NCI-H345 treated with DMSO at 0.1 percent for 48 hours (cell line): ENCODE data around the gene GALNT2.

Source experiments
- DNase-seq: peaks from one replicate; lab custom pipeline; 2025; ENCODE audit not compliant: unreplicated experiment; lab: John Stamatoyannopoulos, UW

Gene GALNT2

DNA sequence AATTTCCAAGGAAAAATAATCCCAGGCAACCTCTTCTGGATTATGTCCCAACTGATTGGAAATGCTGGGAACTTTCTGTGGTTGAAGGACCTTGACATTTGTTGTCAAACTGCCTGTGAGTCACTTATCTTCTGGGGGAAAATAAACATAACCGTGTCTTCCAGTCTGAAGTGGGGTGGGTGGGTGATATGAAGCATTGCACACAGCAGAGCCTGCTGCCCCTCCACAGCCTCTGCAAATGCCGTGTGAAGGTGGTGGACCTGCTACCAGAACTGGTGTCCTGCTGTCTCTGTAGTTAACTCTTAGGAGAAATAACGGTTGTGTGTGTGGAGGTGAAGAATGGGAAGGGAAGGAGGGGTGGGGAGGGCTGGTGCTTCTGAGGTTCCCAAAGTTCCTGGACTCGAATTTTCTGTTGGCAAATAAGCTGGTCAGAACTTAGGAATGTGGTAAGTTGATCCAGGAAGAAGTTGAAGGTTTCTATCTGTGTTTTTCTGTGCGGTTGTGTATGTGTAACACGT, 23.2 kb downstream of the GALNT2 start:
- DNase-seq, result no peak

DNA sequence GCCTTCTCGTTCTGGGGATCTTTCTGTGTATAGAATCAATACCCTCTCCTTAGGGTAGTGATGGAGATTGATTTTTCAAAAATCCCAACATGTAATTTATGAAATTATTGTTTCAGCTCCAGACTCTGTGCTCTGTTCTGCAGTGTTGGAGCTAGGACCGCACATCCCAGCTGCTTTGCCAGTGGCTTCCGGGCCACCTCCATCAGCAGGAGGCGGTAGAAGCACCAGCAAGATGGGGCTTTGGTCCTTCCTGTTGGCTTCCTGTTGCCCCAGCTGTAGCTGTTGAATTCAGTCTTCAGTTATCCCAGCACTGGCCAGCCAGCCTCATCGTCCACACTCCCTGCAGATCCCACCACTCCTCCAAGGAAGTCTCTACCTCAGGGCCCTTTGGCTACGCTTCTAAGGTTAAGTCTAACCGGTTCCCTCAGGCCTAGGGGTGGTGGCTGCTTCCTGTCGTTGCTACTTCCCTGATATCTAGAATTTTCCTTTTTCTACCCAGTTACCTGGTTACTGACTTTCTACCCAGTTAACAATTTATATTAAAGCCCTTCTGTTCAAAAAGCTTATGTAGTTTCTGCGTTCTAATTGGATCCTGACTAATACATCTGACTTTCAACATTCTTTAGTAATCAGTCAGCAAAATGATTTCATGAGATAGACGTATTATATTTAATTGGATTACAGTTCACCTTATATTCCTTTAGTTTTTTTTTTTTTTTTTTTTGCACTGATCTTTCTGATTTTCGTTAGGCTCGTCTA, 24.6 kb downstream of the GALNT2 start:
- DNase-seq, result no peak

DNA sequence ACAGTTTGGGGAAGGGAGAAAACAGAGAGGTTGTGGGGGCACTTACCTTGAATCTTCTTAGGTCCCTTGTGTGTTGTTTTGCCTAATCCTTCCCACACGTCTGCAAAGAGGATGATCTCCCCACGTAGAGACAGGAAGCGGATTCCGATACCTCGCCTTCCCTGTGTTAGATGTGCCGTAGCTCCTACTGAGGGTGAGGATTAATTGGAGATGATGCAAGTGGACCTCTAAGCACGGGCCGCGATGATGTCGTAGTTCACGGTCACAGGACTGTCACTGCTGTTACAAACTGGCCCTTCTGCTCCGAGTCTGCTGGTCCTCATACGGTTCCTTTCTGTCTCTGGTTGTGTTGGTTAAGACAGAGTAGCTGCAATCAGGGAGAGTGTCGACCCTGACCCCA, 27.7 kb downstream of the GALNT2 start:
- DNase-seq, result no peak

DNA sequence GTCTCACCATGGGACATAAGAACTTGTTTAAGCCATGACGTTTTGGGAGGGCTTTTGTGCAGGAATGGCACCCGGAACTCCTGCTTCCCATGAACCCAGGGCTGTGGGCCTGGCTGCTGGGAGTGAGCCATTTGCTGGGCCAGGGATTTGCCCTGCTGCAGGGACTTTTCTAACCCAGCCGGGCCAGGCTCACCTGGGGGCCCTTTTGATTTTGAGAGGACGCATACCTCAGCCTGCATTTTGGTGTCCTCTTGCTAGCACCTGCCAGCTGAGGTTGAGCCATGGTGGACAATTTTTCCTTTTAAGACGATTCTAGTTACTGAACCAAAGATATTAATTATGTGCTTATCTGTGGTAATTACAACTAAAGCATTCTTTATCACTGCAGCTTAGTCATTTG, 28.9 kb downstream of the GALNT2 start:
- DNase-seq, result no peak

DNA sequence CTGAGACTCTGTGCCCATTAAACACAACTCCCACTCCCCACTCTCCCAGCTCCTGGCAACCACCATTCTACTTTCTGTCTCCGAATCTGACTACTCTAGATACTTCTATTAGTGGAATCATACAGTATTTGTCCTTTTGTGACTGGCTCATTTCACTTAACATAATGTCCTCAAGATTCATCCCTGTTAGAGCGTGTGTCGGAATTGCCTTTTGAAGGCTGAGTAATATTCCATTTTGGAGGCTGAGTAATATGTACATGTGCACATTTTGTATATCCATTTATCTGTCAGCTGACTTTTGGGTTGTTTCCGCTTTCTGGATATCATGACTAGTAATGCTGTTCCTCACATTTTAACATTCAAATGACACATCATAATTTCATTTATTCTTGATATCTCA, 30.3 kb downstream of the GALNT2 start:
- no peak for DNase-seq

DNA sequence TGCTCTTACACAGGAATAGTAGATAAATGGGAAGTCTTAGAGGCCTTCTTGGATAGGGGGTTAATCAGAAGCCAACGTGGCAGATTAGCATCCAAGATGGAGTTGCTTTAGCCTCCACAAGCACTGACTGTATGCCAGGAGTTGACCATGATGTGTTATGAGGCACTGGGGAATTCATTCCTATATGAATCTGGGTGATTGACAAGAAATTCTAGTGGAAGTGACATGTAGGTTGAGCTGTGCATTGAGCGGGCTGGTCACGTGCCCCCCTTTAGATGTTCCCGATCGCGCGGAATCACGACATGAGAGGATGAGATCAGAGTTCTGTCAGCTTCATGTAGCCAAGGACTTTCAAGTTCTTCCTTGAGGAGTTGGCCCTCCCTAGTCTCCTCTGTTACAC, 31.7 kb downstream of the GALNT2 start:
- DNase-seq, result no peak

DNA sequence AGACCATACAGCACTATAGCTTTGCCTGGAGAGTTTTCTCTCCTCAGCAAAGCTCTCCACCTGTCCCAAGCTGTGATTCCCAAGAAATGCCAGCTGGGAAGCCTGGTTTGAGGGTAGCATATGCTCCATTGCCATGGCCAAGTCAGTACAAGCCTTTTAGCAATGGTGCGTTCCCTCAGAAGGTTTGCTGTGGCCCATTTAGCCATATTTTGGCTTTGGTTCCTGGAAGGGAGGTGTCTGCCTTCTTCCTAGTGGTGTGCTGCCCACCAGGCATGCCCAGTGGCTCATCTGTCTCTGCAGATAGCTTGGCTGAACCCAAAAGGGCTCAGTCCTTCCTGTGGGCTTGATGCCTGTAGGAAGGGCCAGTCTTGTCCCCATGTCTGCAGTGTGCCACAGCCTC, 32.4 kb downstream of the GALNT2 start:
- no peak for DNase-seq

DNA sequence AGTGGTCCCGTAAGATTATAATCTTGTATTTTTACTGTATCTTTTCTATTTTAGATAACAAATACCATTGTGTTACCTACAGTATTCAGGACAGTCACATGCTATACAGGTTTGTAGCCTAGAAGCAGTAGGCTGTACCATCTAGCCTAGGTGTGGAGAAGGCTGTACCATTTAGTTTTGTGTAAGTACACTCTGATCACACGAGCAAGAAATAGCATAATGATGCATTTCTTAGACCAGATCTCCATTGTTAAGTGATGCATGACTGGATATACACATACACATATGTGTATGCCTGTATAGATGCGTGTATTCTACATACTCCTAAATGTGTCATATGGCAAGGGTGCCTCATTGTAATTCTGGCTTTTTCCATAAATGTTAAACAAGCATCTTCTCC, 33.9 kb downstream of the GALNT2 start:
- no peak for DNase-seq

DNA sequence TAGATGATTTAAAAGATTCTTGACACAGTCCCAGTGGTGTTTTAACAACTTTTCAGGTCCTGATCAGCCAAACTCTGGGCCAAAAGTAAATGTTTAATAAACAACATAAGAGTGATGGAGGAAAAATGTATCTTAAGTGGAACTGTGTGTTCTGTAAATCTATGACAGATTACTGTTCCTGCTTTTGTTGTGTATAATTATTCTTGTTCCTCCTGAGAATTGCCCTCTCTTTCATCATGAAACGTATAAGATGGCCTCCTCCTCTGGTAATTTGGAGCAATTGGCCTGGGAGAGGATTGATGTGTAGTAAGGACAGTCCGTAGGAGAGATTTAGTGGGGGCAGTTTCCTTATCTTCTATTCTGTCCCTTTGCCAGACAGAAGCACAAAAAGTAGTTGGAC, 34.5 kb downstream of the GALNT2 start:
- DNase-seq, result no peak

DNA sequence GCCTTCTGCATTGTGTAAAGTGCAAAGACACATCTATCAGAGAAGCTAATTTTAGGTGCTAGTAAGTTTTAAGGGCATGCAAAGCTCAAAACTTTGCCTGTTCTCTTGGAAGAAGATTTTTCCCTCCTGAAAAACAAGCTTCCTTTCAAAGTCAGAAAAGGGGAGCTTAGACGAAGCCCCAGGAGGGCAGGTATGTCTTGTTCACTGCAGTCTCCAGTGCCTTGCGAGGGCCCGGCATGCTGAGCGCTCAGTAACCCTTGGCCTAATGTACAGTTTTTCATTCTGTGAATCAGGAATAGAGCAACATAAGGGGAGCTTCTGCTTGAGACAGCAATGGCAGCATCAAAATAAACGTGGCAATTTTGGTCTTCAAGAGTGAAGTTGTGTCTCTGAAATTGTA, 35.0 kb downstream of the GALNT2 start:
- no peak for DNase-seq

DNA sequence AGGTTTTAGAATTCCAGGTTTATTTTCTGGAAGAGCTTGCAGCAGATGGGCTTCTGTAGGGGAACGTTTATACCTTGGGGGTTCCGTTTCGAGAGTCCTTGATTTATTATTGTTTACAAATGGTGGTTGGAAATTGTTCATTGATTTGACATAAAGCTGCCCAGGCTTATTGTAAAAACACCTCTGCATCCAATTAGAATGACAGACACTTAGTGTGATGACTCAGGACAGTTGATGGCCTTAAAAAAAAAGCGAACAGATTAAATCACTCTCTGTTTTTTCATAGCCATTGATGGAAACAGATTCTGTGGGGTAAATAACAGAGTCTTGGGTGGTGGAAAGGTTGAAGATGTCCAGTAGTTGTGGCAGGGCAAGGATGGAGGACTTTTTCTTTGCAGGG, 35.4 kb downstream of the GALNT2 start:
- DNase-seq, result no peak

DNA sequence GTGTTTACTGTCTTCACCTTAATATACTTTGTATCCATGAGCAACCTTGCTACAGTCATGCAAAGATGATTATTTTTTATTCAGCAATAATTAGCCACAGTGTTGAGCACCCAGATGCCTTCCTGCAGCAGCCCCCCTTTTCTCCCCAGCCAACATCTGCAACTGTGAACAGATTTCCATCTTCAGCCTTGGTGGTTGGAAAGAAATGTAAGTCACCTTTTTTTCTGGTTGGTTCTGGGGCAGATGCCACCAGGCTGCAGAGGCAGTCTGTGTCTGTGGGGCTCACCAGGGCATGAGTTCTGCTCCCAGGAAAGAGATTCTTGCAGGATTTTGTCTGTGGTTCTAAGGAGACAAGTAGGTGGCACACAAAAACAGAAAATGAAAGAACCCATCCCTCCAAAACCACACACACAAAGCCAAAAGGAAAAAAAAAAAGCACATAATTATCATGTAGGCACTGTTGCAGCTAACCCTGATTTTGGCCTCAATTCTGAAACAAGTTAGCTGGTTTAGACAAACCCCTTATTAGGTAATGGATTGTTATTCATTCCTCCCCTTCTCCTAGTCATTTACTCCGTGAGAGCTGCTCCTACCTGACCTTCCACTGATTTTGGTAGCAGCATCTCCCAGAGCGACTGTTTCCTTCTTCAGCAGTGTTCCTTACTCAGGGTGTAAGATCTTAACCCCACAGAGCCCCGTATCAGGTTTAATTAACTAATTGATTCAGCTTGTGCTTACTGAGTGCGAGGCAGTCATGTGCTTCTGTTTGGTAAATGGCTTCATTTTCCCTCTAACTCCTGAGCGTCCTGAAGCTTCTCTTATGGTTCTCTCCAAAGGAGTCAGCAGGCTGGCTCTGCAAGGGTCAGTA, 36.5 kb downstream of the GALNT2 start:
- DNase-seq, result no peak

DNA sequence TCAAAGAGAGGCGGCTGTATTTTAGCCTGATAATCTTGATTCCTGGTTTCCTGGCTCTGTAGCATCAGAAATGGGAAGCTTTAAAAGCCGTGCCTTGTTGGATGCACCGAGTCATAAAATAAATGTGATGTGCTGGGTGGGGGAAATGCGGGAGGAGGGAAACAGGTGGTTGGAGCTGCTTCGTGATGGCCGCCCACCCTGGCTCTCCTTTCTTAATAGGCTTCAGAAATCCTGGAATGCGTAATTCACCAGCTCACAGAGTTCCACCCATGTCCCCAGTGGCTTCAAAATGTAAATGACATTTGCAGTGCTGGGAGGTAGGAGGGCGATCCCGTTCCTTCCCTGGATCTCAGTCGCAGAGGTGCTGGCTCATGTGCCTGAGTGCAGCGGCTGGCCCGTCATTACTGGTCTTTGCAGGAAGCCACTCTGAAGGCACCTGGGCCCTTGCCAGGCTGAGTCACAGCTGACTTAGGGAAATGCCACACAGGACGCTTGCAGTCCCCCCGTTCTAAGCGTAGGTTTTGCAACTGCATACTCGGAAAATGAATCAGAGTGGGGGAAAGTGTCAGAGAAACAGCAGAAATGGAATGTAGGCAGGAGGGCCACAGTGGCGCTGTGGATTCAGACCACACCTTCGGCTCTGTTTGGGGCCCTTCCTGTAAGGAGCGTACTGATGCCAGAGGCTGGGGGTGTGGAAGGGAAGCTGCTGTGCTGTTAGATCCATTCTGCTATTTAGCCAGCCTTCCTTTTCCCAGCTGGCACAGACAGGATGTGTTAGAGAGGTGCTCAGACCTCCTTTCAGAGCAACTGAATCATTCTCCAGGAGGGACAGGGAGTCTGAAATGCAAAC, 37.6 kb downstream of the GALNT2 start:
- peak; percentile 95 for DNase-seq

DNA sequence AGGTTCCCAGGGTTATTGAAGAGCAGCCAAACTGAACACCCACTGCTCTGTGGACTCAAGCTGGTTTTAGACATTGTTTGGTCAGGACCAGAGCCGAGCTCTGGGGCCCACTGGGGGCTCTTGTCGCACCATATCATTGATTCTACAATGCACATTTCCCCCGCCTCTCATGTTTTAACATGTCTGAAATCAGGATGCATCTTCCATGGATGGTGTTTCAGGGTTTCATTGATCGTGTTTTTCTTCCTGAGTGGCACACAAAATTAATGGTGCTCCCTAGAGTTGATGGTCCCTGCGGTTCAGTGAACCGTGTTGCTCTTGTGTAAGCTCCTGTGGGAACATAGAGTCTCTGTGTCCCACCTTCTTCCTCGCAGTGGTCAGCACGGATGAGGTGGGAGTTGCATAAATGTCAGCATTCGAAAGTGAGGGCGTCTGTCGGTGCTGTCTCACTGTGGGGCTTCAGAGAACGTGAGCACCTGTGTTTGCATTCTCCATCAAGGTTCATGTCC, 38.3 kb downstream of the GALNT2 start:
- no peak for DNase-seq

DNA sequence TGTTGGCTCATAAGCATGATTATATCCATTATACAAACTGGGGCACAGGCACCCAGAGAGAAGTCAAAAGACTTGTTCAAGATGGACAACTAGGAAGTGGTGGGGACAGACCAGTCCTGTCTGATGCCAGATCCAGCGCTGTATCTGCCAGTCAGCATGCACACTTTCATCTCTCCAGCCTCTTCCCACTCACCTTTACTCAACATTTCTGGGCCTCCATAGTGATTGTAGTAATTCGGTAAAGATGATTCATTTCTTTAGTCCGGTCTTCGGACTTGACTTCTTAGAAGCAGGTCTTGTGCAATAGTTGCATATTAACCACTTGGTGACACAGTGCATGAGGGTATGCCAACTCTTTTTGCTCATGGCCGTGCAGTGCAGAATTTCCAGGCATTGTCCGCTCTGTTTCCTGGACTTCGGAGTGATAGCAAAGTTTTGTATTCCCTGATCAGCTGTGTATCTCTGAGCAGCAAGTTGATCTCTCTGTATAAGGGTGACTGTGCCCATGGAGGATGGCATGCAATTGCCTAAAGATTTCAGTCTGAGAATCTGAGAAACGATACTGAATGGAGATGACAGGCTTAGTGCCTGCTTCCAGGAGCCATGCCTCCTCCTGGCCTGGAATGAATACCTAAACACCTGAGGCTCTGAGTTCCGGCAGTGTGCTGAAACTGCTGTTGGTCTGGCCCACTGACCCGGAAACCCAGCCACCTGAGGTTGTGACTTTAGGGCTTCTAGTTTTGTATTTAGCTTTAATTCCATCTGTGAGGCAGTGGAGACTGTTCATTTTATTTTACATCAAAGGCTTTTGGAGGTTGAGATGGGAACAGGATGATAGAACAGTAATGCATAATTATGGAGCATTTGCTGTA, 39.0 kb downstream of the GALNT2 start:
- no peak for DNase-seq

DNA sequence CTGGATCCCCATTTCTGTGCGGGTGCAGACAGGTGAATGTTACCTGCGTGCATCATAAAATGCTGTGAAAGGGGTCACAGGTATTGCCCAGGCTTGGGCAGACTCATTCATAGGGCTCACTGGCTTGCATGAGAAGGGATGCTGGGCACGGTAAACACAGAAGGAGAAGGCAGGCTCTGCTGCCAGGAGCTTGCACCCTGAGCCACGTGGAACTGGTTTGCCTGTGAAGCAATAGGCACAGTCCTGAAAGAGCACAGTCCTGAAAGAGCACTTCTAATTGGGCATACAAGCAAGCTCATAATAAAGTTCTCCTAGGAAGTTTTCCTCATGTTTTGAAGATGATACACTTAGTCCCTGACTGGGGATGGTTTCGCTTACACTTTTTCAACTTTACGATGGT, 40.9 kb downstream of the GALNT2 start:
- no peak for DNase-seq

DNA sequence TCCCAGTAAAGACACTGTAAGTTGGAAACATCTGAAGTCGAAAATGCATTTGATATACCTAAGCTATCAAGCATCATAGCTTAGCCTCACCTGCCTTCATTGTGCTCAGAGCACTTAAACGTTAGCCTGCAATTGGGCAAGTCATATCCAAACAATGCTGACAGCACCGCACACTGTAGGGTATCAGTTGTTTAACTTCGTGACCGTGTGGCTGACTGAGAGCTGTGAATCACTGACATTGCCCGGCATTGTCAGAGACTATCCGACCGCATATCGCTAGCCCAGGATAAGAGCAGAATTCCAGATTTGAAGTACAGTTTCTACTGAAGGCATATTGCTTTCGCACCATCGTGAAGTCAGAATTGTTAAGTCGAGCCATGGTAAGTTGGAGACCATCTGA, 41.5 kb downstream of the GALNT2 start:
- DNase-seq, result peak; percentile 46

DNA sequence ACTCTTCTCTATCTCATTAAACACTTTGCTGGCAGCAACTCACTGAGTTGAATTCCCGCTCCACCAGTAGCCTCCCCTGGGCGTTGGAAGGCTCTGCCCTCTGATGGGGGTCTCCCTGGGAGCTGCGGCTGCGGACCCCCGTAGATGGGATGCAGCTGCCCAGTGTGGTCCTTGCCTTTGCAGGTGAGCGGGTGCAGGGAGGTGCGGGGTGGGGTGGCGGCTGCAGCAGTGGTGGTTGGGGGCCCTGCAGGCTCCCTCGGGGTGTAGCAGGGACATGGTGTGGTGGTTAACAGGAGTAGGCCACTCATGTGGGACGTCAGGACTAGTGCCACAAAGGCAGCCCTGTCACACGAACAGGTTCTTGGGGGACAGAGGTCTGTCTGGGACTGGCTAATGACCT, 42.0 kb downstream of the GALNT2 start:
- DNase-seq, result no peak

DNA sequence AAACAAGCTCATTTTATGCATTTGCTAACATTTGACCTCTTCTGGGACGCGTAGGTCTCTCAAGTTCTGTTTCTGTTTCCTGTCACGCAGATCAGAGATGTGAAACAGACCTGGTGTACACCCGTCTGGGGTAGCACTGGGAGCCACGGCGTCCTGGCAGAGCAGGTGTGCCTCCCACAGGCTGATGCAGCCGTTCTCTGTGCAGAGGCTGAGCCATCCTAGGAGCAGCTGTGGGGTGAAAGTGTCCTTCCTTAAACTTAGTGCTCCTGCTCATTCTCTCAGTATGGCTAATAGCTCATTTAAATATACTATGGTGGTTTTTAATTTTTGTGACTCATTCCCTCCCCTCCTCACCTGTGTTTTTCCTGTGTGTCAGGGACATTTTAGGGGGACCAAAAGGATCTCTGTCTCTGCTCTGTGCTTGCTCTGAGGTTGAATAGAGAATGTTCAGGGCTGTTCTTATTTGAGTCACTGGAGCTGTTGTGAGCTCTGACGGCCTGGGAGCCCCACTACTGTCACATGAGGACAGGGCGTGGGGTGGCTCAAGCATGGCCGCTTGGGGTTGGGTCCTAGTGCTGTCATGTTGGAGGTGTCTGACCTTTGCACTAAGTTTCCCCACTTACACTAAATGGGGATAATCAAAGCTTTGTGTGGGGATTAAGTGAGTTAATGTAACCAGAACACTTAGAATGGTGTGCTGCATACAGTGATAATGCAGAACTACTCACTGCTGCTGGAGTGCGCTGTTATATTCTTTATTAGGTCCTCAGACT, 43.0 kb downstream of the GALNT2 start:
- DNase-seq, result no peak
